IMR-90 (cell line): ENCODE measurements around the gene CCDC175.

Experiments
- BHLHE40 ChIP-seq: fragments of 150-350 bp; IDR thresholded peaks from 2 replicates; pipeline ENCODE4 v1.6.1; 2016; ENCODE audit warnings: mild to moderate bottlenecking, low read depth, low read length
- CEBPB ChIP-seq: IDR thresholded peaks from 2 replicates; pipeline ENCODE4 v1.6.1; 2012; ENCODE audit warnings: low read depth, low read length, improper control_type of control experiment
- ELK1 ChIP-seq: fragments of 150-350 bp; IDR thresholded peaks from 2 replicates; pipeline ENCODE4 v1.6.1; 2016; ENCODE audit warnings: low read depth, mild to moderate bottlenecking, low read length, moderate library complexity, borderline replicate concordance
- FOS ChIP-seq: fragments of 150-350 bp; IDR thresholded peaks from 2 replicates; pipeline ENCODE4 v1.6.1; 2016; ENCODE audit warnings: low read depth, low read length
- MAFK ChIP-seq: IDR thresholded peaks from 2 replicates; pipeline ENCODE4 v1.6.1; 2012; ENCODE audit warnings: low read depth, low read length, improper control_type of control experiment
- MAZ ChIP-seq: IDR thresholded peaks from 2 replicates; pipeline ENCODE4 v1.6.1; 2012; ENCODE audit warnings: low read depth, mild to moderate bottlenecking, low read length, improper control_type of control experiment, moderate library complexity, borderline replicate concordance
- MXI1 ChIP-seq: IDR thresholded peaks from 2 replicates; pipeline ENCODE4 v1.6.1; 2012; ENCODE audit warnings: low read depth, mild to moderate bottlenecking, low read length, moderate library complexity, borderline replicate concordance
- POLR2A ChIP-seq: IDR thresholded peaks from 2 replicates; pipeline ENCODE4 v1.6.1; 2012; ENCODE audit warnings: mild to moderate bottlenecking, low read depth, low read length
- RAD21 ChIP-seq: IDR thresholded peaks from 2 replicates; pipeline ENCODE4 v1.6.1; 2012; ENCODE audit warnings: low read length, improper control_type of control experiment
- RCOR1 ChIP-seq: IDR thresholded peaks from 2 replicates; pipeline ENCODE4 v1.6.1; 2012; ENCODE audit warnings: mild to moderate bottlenecking, low read length, improper control_type of control experiment; ENCODE audit not compliant: insufficient replicate concordance
- RFX5 ChIP-seq: IDR thresholded peaks from 2 replicates; pipeline ENCODE4 v1.8.0; 2012; ENCODE audit warnings: low read depth, mild to moderate bottlenecking, low read length, moderate library complexity
- SMC3 ChIP-seq: fragments of 150-350 bp; IDR thresholded peaks from 2 replicates; pipeline ENCODE4 v1.6.1; 2016; ENCODE audit warnings: low read depth, mild to moderate bottlenecking, antibody characterized with exemption, low read length, moderate library complexity
- TF ChIP-seq, protein P1 (sequence below): conservative IDR thresholded peaks from 2 replicates; pipeline ENCODE4 v1.5.1; 2012; ENCODE audit warnings: mild to moderate bottlenecking, low read depth, low read length, improper control_type of control experiment
- TF ChIP-seq, protein P2 (sequence below): fragments of 150-350 bp; IDR thresholded peaks from 2 replicates; pipeline ENCODE4 v1.6.1; 2017; ENCODE audit warnings: mild to moderate bottlenecking, antibody characterized with exemption, low read length, low read depth

DNA sequence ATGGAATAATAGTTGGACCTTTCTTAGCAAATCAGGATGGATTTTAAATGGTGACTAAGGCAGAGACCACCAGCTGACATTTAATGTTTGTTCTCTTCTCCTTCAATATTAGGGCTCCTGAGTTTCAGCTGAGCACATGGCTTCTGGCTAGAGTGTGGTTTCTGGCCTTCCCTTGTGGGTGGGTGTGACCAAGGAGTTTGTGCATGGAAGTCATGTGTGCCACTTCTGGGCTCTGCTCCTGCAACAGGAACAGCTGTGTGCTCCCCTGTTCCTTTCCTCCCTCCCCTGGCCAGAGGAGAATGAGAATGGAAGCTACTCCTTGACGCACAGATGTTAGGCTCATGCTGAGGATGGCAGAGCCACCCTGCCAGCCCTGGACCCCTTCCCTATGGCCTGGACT, 44.2 kb downstream of the CCDC175 start:
- TF ChIP-seq, protein P1, sequence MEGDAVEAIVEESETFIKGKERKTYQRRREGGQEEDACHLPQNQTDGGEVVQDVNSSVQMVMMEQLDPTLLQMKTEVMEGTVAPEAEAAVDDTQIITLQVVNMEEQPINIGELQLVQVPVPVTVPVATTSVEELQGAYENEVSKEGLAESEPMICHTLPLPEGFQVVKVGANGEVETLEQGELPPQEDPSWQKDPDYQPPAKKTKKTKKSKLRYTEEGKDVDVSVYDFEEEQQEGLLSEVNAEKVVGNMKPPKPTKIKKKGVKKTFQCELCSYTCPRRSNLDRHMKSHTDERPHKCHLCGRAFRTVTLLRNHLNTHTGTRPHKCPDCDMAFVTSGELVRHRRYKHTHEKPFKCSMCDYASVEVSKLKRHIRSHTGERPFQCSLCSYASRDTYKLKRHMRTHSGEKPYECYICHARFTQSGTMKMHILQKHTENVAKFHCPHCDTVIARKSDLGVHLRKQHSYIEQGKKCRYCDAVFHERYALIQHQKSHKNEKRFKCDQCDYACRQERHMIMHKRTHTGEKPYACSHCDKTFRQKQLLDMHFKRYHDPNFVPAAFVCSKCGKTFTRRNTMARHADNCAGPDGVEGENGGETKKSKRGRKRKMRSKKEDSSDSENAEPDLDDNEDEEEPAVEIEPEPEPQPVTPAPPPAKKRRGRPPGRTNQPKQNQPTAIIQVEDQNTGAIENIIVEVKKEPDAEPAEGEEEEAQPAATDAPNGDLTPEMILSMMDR, result no peak
- no peak for TF ChIP-seq SMC3
- TF ChIP-seq RAD21, result no peak
- no peak for TF ChIP-seq MAFK
- TF ChIP-seq ELK1, result no peak
- no peak for TF ChIP-seq FOS
- TF ChIP-seq CEBPB, result no peak
- no peak for TF ChIP-seq BHLHE40
- TF ChIP-seq RCOR1, result no peak
- no peak for TF ChIP-seq MXI1
- no peak for TF ChIP-seq POLR2A
- TF ChIP-seq, protein P2, sequence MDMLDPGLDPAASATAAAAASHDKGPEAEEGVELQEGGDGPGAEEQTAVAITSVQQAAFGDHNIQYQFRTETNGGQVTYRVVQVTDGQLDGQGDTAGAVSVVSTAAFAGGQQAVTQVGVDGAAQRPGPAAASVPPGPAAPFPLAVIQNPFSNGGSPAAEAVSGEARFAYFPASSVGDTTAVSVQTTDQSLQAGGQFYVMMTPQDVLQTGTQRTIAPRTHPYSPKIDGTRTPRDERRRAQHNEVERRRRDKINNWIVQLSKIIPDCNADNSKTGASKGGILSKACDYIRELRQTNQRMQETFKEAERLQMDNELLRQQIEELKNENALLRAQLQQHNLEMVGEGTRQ, result no peak
- no peak for TF ChIP-seq MAZ
- no peak for TF ChIP-seq RFX5
